Natural killer cell treated with Interleukin-12 subunit alpha and Interleukin-12 subunit beta and Interleukin-15 and Interleukin-18, amount 100 ng/mL, for 72 hours (primary cell): ENCODE results near the gene SH3TC1. TPM values are rescaled to one million over a fixed set of nuclear protein-coding genes. Genes with fewer than 3 reads are reported as not detected.

Experiments used
- ATAC-seq, 2 donors: fragments of 150-1000 bp; cut with Tn5 transposase in 1 of 2; sonication (Bioruptor Pico), chemical (Tn5 transposase) in 1 of 2; 2 replicates each; pipeline ENCODE4 v1.10.0; 2021
- DNase-seq: peaks from one replicate; pipeline ENCODE4 v3.0.0; 2022; ENCODE audit warnings: low spot score
- H3K27ac Mint-ChIP-seq, 2 donors: 1 replicate in 1 of 2; 2 replicates in 1 of 2; pipeline ENCODE4 v1.8.0; 2022; ENCODE audit warnings: mixed read lengths in 2 of 2, mild to moderate bottlenecking in 1 of 2, moderate library complexity in 1 of 2
- H3K27me3 Mint-ChIP-seq, 2 donors: 1 replicate in 1 of 2; 2 replicates in 1 of 2; pipeline ENCODE4 v1.8.0; 2022; ENCODE audit warnings: mixed read lengths in 2 of 2
- H3K36me3 Mint-ChIP-seq: one replicate; pipeline ENCODE4 v1.8.0; 2022; ENCODE audit warnings: mixed read lengths
- H3K4me1 Mint-ChIP-seq, 2 donors: 1 replicate in 1 of 2; 2 replicates in 1 of 2; pipeline ENCODE4 v1.8.0; 2022; ENCODE audit warnings: low read depth in 2 of 2, mixed read lengths in 2 of 2, mild to moderate bottlenecking in 1 of 2
- H3K4me3 Mint-ChIP-seq: one replicate; pipeline ENCODE4 v1.8.0; 2022; ENCODE audit warnings: mixed read lengths
- H3K9me3 Mint-ChIP-seq: 2 replicates; pipeline ENCODE4 v1.8.0; 2022; ENCODE audit warnings: mixed read lengths
- total RNA-seq, 2 donors: library from RNA; stranded (reverse); gene quantifications; one replicate each; pipeline ENCODE4 v1.2.3, GENCODE V29; 2022

The SH3TC1 gene
- total RNA-seq, 2 donors from 2014 or later: 6.4 to 15.5 TPM

- H3K4me3 Mint-ChIP-seq: no peak overlapping the region
- H3K9me3 Mint-ChIP-seq: no peaks in the 10 kb centered on the region
- H3K4me1 Mint-ChIP-seq: peaks cover 18 to 21% of the 10 kb centered on the region in 2 donors
- H3K27ac Mint-ChIP-seq: no peak overlapping the region
- H3K36me3 Mint-ChIP-seq: no peaks in the 10 kb centered on the region
- peaks cover 0 to 2% of the 10 kb centered on the region in 2 donors for H3K27me3 Mint-ChIP-seq
- peak in 1 of 2 donors; percentile 29 for ATAC-seq
- no peak for DNase-seq
These were observed 6.0 kb upstream of the SH3TC1 start for GRCh38 chr4:8192748-8193738.

- Mint-ChIP-seq H3K9me3 (no peaks in the 10 kb centered on the region), H3K4me1 (peaks cover 25 to 32% of the 10 kb centered on the region in 2 donors), H3K27ac (no peak overlapping the region), H3K36me3 (no peaks in the 10 kb centered on the region), H3K4me3 (no peak overlapping the region), H3K27me3 (no peaks in the 10 kb centered on the region)
- ATAC-seq (no peak), DNase-seq (no peak)
These were observed 4.5 kb upstream of the SH3TC1 start for GRCh38 chr4:8194306-8195242.

- Mint-ChIP-seq H3K4me3 (no peak overlapping the region), H3K4me1 (peaks cover 25 to 37% of the 10 kb centered on the region in 2 donors), H3K36me3 (no peaks in the 10 kb centered on the region), H3K9me3 (no peaks in the 10 kb centered on the region), H3K27me3 (no peaks in the 10 kb centered on the region), H3K27ac (no peak overlapping the region)
- ATAC-seq: no peak
- DNase-seq: no peak
These were observed 3.7 kb upstream of the SH3TC1 start for GRCh38 chr4:8195431-8195830.

GRCh38 chr4:8195841-8196458, 3.1 kb upstream of the SH3TC1 start:
- H3K4me3 Mint-ChIP-seq: no peak overlapping the region
- H3K9me3 Mint-ChIP-seq: no peaks in the 10 kb centered on the region
- H3K27ac Mint-ChIP-seq: peak overlapping the region in 1 of 2 donors; percentile 23
- ATAC-seq (no peak), DNase-seq (no peak)
- H3K36me3 Mint-ChIP-seq: no peaks in the 10 kb centered on the region
- H3K27me3 Mint-ChIP-seq: no peaks in the 10 kb centered on the region
- peaks cover 24 to 36% of the 10 kb centered on the region in 2 donors for H3K4me1 Mint-ChIP-seq

GRCh38 chr4:8197521-8197920, 1.6 kb upstream of the SH3TC1 start:
- H3K36me3 Mint-ChIP-seq: no peaks in the 10 kb centered on the region
- DNase-seq: no peak
- H3K4me3 Mint-ChIP-seq: no peak overlapping the region
- no peaks in the 10 kb centered on the region for H3K9me3 Mint-ChIP-seq
- peaks cover 26 to 35% of the 10 kb centered on the region in 2 donors for H3K4me1 Mint-ChIP-seq
- H3K27me3 Mint-ChIP-seq: no peaks in the 10 kb centered on the region
- no peak for ATAC-seq
- H3K27ac Mint-ChIP-seq: no peak overlapping the region

GRCh38 chr4:8198206-8198905, 734 bp upstream of the SH3TC1 start:
- ATAC-seq (no peak), DNase-seq (no peak)
- Mint-ChIP-seq H3K36me3 (no peaks in the 10 kb centered on the region), H3K27me3 (no peaks in the 10 kb centered on the region), H3K4me1 (peaks cover 19 to 28% of the 10 kb centered on the region in 2 donors), H3K4me3 (peak overlapping the region; percentile 63), H3K27ac (peak overlapping the region; percentile 72 to 89), H3K9me3 (no peaks in the 10 kb centered on the region)

- Mint-ChIP-seq H3K36me3 (no peaks in the 10 kb centered on the region), H3K9me3 (no peaks in the 10 kb centered on the region), H3K27ac (peak overlapping the region; percentile 72 to 89), H3K4me1 (peaks cover 16 to 26% of the 10 kb centered on the region in 2 donors), H3K27me3 (no peaks in the 10 kb centered on the region), H3K4me3 (peak overlapping the region; percentile 86)
- DNase-seq (no peak), ATAC-seq (peak; percentile 2 to 8)
These were observed 658 bp downstream of the SH3TC1 start for GRCh38 chr4:8199594-8200301.

GRCh38 chr4:8200302-8200975, 1.3 kb downstream of the SH3TC1 start:
- DNase-seq: no peak
- Mint-ChIP-seq H3K27ac (peak overlapping the region in 1 of 2 donors; percentile 81), H3K27me3 (no peaks in the 10 kb centered on the region), H3K9me3 (no peaks in the 10 kb centered on the region), H3K4me3 (peak overlapping the region; percentile 86), H3K36me3 (no peaks in the 10 kb centered on the region), H3K4me1 (peaks cover 16 to 26% of the 10 kb centered on the region in 2 donors)
- no peak for ATAC-seq

GRCh38 chr4:8201321-8201781, 2.3 kb downstream of the SH3TC1 start:
- Mint-ChIP-seq H3K4me3 (peak overlapping the region; percentile 45), H3K27ac (peak overlapping the region in 1 of 2 donors; percentile 81), H3K27me3 (no peaks in the 10 kb centered on the region), H3K9me3 (no peaks in the 10 kb centered on the region), H3K4me1 (peaks cover 16 to 27% of the 10 kb centered on the region in 2 donors), H3K36me3 (no peaks in the 10 kb centered on the region)
- no peak for ATAC-seq
- DNase-seq: no peak

GRCh38 chr4:8202108-8203051, 3.3 kb downstream of the SH3TC1 start:
- Mint-ChIP-seq H3K4me3 (no peak overlapping the region), H3K36me3 (no peaks in the 10 kb centered on the region), H3K27ac (peak overlapping the region in 1 of 2 donors; percentile 81), H3K4me1 (peaks cover 16 to 27% of the 10 kb centered on the region in 2 donors), H3K9me3 (no peaks in the 10 kb centered on the region), H3K27me3 (no peaks in the 10 kb centered on the region)
- DNase-seq (no peak), ATAC-seq (no peak)

GRCh38 chr4:8203052-8203401, 3.9 kb downstream of the SH3TC1 start:
- H3K27me3 Mint-ChIP-seq: no peaks in the 10 kb centered on the region
- no peak for ATAC-seq
- H3K4me3 Mint-ChIP-seq: no peak overlapping the region
- DNase-seq: no peak
- no peaks in the 10 kb centered on the region for H3K9me3 Mint-ChIP-seq
- peaks cover 16 to 27% of the 10 kb centered on the region in 2 donors for H3K4me1 Mint-ChIP-seq
- H3K36me3 Mint-ChIP-seq: no peaks in the 10 kb centered on the region
- no peak overlapping the region for H3K27ac Mint-ChIP-seq
